C4-2B (cell line): Measurements from ENCODE around the gene C7.

Source experiments
- ZFX ChIP-seq: fragments of 450-650 bp; IDR thresholded peaks from 2 replicates; pipeline ENCODE4 v1.6.1; 2017
- TF ChIP-seq, protein P1 (sequence below): fragments of 450-650 bp; conservative IDR thresholded peaks from 2 replicates; pipeline ENCODE4 v1.5.1; 2017; ENCODE audit warnings: mild to moderate bottlenecking

DNA sequence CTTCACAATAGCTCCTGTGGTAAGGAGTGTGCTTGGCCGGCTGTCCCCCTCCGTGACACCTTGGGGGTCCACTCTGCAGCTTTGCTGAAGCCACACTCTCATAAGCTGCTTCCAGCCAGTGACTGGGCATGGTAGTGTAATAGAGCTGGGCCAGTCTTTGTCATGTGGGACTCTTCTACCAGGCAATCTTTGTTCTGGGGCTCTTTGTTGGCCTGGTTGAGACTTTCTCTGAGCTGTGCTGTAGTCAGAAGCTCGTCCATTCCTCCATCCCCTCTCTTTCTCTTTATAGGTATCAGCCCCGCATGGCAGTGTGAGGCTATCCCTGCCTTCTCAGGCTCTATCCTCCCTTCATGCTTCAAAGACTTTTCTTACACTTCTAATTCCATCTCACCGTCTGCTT is 42.5 kb upstream of the C7 start:
- TF ChIP-seq, protein P1, sequence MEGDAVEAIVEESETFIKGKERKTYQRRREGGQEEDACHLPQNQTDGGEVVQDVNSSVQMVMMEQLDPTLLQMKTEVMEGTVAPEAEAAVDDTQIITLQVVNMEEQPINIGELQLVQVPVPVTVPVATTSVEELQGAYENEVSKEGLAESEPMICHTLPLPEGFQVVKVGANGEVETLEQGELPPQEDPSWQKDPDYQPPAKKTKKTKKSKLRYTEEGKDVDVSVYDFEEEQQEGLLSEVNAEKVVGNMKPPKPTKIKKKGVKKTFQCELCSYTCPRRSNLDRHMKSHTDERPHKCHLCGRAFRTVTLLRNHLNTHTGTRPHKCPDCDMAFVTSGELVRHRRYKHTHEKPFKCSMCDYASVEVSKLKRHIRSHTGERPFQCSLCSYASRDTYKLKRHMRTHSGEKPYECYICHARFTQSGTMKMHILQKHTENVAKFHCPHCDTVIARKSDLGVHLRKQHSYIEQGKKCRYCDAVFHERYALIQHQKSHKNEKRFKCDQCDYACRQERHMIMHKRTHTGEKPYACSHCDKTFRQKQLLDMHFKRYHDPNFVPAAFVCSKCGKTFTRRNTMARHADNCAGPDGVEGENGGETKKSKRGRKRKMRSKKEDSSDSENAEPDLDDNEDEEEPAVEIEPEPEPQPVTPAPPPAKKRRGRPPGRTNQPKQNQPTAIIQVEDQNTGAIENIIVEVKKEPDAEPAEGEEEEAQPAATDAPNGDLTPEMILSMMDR = no peak
- no peak for TF ChIP-seq ZFX
